Measurements from ENCODE around the gene GFPT2.

The GFPT2 gene

DNA sequence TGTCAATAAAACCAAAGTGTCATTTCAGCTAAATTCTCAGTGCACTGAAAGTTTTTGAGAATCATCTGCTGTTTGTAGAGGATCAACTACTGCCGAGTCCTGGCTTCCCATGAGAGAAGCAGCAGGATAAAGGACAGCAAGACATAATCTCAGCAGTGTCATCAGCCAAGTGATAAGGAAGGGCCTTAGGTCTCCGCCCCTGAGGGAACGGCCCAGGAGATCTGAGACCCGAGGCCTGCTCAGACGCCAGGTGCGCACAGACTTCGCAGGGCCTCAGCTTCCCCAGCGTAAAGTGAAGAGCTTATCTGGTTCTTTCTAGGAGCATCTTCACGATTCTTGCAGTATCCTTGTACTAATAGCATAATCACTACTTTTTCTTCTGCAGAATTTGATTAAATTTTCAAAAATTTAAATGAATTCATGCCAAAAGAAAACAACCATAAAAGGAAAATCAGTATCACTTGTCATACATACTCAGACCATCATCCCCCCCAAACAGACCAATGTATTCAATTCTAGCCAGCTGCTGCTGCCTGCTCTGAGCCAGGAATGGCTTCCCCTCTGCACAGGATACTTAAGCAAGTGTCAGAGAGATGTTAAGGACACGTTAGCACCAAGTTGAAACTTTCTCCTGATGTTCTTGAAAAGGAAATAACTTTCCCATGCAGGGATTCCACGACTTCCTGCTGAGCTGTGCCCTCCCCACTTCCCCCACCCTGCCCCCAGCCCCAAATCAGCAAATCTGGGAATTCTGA, 2.2 kb downstream of the GFPT2 start:
- FAIRE-seq: no peak

DNA sequence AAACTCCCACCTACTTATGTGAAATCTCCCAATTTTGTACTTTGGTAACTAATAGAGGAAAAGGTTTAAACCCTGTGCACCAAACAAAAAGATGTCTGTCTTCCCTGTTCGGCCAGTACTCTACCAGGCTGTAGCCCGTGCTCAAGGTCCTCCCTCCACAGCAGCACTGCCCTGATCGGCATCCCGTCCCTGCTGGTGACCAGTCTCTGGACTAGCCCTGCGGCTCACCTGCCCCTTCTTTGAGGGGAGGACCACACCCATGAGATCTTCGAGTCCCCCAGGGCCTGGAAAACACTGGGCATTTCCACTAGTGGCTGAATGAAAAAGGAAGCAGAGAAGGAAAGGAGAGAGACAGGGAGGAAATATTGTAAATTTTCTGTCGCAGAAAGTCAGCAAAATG, 2.8 kb downstream of the GFPT2 start:
- no peak for FAIRE-seq

DNA sequence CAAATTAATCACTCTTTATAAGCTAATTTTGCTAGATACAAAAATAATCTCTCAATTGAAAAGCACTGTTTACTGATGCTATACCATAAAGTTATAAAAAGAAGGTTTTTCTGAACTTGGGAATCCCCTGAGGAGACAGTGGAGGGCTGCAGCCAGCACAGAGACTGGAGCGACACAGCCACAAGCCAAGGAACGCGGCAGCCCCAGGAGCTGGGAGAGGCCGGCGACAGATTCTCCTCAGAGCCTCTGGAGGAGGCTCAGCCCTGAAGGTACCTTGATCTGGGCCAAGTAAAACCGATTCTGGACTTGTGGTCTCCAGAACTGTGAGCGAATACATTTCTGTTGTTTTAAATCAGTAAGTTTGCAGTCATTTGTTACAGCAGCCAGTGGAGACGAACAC, 3.7 kb downstream of the GFPT2 start:
- FAIRE-seq: no peak

GRCh38 chr5:180348336-180348735, 4.8 kb downstream of the GFPT2 start:
- FAIRE-seq: no peak

DNA sequence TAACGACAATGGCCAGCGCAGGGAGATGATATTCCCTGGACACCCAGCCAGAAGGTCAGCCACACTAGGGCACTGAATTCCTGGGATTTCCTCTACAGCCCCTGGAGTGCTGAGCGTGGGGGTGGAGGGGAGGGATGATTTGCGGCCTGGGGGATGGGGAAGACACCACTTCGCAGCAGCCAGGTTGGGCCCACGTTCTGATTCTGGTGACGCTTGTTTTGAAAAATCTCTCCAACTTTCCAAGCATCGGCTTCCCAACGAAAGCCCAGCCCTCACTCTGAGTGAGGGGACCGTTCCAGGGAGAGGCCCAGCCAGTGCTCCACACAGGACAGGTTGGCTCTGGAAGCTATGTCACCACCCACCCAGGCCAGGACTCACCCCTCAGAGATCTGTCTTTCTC, 5.4 kb downstream of the GFPT2 start:
- FAIRE-seq: no peak

DNA sequence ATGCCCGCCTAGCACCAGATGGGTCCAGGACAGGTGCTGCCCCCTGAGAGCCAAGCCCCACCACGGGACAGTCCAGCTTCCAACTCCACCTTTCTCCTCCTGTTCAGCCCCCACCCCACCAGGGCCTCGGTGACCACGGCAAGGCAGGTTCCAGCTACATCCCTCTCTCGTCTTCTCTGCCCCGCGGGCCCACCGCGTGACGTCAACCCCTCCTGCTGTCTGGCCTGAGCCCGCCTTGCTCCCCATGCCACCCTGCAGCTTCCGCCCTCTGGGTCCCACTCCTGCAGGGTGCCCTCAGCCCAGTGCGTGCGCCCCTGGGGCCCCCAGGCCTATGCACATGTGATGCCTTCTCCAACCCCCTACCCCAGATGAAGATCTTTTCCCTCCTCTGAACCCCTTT, 6.8 kb downstream of the GFPT2 start:
- FAIRE-seq: no peak

GRCh38 chr5:180345781-180346180, 7.4 kb downstream of the GFPT2 start:
- no peak for FAIRE-seq

DNA sequence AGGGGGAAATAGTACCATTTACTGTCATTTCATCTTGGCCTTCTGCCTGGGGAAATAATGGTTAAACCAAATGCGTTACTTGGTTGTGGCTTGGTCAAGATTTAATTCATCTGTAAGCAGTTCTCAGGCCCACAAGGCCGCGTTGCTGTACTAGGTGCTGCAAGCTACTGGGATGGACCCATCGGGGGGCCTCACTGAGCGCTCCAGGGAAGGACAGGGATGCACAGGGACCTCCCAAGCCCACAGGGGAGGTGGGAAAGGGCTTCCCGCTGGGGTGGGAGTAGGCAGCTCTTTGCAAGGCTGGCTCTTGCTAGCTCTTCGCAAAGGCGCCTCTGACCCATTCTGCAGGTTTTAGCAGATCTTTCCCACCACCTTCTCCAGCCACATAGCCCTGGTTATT, 8.0 kb downstream of the GFPT2 start:
- no peak for FAIRE-seq

- no peak for FAIRE-seq
Observed at GRCh38 chr5:180344696-180344999, 8.5 kb downstream of the GFPT2 start.

DNA sequence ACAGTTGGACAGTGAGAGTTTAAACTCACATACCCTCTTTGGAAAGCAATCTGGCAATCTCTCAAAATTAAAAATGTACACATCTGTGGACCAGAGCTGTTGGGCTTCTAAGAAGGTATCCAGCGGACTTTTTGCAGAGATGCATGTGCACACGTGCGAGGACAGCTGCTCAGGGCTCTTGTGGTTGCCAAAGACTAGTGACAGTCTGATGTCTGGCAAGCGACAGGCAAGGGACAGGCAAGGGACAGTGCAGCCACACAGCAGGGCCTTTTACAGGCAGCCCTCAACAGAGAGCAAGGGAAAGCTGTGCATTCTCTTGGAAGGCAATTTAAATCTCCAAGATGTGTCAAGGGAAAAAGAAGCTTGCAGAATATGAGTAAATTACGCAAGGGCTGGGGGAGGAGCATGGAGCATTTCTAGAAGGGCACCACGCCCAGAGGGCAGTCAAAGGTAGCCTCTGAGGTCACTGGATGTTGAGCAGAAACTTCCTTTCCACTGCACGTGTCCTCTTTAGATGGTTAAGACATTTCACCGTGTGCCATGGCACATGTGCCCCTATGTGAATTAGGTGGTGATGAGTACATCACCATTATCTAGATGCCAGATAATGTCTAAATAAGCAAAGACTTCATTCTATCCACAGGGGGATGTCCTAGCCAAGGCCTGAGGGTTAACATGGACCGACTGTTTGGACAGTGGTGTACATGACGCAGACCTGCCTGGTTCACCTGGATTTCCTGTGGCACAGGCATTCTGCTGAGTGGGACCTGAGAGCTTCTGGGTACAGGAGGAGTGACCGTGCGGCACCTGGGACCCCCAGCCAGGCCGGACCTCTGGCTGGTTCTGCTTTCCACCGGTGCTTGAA, 9.1 kb downstream of the GFPT2 start:
- FAIRE-seq: no peak

DNA sequence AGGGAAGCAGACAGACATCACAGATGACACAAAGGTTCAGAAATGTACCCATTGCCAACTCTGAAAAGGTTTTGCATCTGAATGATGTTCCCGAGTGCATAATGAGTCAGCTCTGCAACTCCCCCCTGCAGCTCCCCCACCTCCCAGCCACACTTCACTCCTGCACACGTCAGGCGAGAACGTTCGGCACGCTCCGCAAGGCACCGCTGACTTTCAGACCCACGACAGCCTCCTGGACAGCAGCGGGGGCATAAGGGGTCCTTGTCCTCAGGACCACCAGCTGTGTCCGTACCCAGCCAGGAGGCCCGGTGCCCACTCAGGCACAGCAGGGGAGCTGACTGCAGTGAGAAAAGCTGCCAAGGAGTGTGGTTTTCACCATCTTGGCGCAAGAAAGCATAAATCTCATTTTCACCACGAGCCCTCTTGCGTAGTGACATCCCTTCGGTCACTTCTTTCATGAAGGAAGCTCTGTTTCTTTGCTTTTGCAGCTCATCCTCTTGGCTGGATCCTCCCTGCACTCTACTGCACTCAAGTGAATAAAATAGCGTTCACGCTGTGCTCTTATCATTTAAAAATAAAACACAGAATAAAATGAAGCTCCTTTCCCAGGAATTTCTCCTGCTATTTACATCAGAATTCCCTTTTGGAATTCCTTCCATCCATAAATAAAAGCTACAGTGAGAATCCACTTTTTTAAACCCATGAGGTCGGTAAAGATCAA, 9.9 kb downstream of the GFPT2 start:
- FAIRE-seq: no peak

DNA sequence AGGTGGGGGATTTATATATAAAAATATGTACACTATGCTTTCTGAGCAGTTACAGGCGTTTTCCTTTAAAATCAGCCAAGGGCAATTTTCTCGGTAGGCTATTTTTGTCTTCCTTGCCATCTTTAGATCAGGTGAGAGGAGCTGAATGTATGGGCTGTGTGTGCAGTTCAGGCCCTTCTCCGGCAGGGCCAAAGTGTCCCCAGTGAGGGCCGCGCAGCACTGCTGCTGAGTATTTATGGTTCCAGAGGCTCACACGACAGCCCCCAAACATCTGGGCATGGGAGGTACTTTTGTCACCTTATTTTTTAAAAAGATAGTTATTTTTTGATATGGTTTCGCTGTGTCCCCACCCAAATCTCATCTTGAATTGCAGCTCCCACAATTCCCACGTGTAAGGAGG, 11.5 kb downstream of the GFPT2 start:
- no peak for FAIRE-seq

GRCh38 chr5:180340856-180341255, 12.3 kb downstream of the GFPT2 start:
- no peak for FAIRE-seq

DNA sequence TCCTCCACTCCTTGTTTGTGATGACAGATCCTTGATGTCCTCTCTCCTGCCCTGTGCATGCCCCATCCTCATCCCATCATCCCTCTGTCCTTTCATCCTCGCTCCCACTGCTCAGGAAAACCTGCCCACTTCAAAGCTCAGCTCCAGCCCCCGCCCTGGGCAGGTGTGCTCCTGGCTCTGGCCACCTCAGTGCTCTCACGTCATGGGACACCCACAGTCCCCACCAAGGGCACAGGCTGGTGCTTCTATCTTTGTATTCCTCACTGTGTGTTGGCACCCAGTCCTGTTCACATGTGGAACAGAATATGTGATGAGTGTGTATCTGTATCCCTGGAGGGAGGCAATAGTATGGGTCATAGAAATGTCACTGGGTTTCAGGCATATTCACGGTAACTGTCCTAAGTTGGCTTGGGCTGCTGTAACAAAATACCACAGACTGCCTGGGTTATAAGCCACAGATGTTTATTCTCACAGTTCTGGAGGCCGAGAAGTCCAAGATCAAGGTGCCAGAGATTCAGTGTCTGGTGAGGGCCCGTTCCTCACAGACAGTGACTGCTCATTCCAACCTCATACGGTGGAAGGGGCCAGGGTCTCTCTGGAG, 13.5 kb downstream of the GFPT2 start:
- FAIRE-seq: no peak

GRCh38 chr5:180338001-180338707, 15.0 kb downstream of the GFPT2 start:
- FAIRE-seq: no peak

DNA sequence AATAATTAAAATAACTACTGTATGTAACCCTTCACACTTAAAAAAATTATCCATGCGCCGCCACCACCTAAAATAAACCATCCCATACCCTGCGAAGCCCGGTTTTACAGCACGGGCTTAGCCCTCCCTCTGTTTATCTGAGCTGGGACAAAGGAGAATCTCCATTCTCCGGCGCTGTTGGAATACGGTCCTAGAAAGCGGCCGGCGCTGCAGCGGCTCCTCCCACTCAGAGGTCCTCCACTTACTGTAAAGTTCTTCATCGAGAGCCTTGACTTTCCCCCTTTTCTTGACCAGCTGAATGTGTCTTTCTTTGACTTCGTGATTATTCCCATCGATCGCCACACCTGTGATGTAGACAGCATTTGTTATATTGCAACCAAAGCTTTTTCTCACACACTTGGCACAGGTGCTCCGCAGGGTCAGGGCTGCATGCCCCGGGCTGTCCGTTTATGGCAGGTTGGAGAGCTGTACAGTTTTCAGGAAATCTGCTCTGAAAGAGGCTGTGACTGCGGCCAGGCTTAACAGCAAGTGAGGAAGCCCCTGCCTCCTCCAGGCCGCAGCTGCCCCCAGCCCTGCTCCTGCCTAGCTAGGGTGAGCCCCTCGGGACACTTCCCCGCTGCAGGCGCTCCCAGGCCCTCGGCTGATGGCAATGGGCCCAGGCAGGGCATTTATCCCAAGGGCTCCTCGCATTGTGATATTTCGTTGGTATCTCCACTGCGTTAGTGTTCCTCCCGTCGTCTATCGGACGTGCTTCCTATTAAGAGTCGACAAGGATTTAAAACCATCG, 16.7 kb downstream of the GFPT2 start:
- no peak for FAIRE-seq

DNA sequence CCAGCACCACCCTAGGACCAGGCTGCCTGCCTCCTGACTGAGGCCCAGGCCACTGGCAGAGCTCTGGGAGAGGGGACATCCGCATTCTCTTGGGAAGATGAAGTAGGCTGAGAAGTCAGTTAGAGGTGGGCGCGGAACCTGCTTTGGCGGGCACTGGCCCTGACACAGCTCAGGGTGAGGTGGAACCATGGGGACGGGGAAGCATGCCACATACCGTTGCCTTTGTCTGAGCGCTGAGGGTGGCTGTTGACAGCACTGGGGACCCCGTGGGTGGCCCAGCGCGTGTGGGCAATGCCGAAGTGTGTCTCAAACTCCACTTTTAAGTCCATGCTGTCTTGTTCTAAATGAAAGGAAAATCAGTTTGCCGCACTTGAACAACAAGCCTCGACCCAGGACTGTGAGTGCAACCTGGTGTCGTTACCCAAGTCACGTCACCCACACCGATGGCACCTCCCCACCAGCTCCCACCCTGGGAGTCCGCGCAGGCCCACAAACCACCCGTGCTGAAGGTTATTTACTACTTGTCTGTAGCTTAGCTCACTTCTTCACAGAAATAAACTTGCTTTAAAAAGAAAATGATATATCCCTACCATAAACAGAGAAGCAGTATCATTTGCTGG, 17.4 kb downstream of the GFPT2 start:
- FAIRE-seq: no peak

GRCh38 chr5:180334751-180335613, 18.2 kb downstream of the GFPT2 start:
- no peak for FAIRE-seq

DNA sequence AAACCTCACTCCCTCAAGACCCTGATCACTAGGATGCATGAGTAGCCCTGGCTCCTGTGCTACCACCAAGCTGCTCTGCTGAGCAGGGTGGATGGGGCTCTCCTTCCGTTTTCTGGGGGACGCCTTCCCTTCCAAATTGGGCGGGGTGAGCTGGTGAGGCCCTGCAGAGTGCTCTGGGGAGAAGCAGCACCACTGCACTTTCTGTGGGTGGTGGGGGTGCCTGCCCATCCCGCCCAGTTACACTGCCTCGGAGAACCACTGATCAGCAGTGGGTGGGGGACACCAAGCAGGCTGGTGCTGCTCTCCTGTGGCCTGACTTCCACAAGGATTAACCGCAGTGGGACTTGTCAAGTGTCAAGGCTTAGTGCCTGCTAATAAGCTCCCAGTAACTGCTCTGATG, 19.0 kb downstream of the GFPT2 start:
- no peak for FAIRE-seq

GRCh38 chr5:180333661-180334060, 19.5 kb downstream of the GFPT2 start:
- no peak for FAIRE-seq

Data from colon (tissue), 2 donors.